ENCODE measurements around the gene RBBP9. TPM values are rescaled to one million over a fixed set of nuclear protein-coding genes. Genes with fewer than 3 reads are reported as not detected.
A peak's percentile ranks its signal among the peaks of the same experiment; 100 is the strongest.

RBBP9 gene
- total and polyA plus RNA-seq, 4 experiments from 2014 or later: 8.4 to 9.2 (median 9.0) TPM

DNA sequence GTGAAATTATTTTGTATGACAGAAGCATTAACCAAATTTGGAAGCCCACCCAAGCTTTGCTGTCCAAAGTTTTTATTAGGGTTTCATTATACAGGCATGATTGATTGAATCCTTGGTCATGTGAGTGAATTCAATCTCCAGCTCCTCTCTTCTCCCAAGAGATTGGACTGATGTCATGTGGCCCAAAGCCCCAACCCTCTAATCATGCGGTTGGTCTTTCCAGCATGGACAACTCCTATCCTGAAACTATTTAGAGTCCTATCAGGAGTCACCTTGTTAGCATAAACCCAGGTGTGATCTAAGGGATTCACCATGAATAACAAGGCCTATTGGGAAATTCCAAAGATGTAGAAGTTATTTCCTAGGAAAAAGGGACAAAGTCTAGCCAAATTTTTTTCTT lies 19.2 kb downstream of the RBBP9 start:
- ChIA-PET CTCF (ENCODE audit: partially characterized antibody) (no interaction called here), POLR2A (ENCODE audit: partially characterized antibody) (interaction anchor here (1.3 kb wide), 1 partner anchor 29 kb away, joined by 3 read pairs; no protein-coding TSS in a partner anchor)
- peak overlapping the region in 2 of 7 donors; percentile 58 to 64 for H3K27ac Mint-ChIP-seq
- Histone ChIP-seq H3K27me3 (ENCODE audit: insufficient read depth, low read length) (no peaks in the 10 kb centered on the region), H3K9me3 (ENCODE audit: control insufficient read depth in 1 of 2, low read length in 2 of 2) (no peaks in the 10 kb centered on the region), H3K4me1 (ENCODE audit: insufficient read depth, low read length) (no peaks in the 10 kb centered on the region), H3K27ac (ENCODE audit: low read depth, low read length) (no peak overlapping the region), H3K4me3 (ENCODE audit: low read length in 2 of 2) (no peak overlapping the region), H3K36me3 (ENCODE audit: insufficient read depth, low read length) (peaks cover 45% of the 10 kb centered on the region)
- no peaks in the 10 kb centered on the region for H3K9me3 Mint-ChIP-seq
- no peak overlapping the region for H3K4me3 Mint-ChIP-seq
- no peak for DNase-seq
- H3K36me3 Mint-ChIP-seq: peaks cover 46 to 73% of the 10 kb centered on the region in 2 donors
- H3K27me3 Mint-ChIP-seq: no peaks in the 10 kb centered on the region
- H3K4me1 Mint-ChIP-seq: no peaks in the 10 kb centered on the region
- intact Hi-C loops (cut with micrococcal nuclease): no loop called here

DNA sequence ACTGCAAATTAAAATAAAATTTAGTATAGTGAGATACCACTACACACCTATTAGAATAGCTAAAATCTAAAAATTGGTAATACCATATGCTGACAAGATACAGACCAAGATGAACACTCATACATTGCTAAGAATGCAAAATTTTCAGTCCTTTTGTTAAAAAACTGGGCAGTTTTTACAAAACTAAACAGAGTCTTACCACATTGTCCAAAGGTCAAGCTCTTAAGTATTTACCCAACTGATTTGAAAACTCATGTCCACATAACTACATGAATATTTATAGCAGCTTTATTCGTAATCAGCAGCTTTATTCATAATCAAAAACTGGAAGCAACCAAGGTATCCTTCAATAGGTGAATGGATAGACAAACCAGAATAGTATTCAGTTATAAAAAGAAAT lies 19.8 kb downstream of the RBBP9 start:
- Histone ChIP-seq H3K9me3 (ENCODE audit: control insufficient read depth in 1 of 2, low read length in 2 of 2) (no peaks in the 10 kb centered on the region), H3K4me3 (ENCODE audit: low read length in 2 of 2) (no peak overlapping the region), H3K4me1 (ENCODE audit: insufficient read depth, low read length) (no peaks in the 10 kb centered on the region), H3K36me3 (ENCODE audit: insufficient read depth, low read length) (peaks cover 39% of the 10 kb centered on the region), H3K27ac (ENCODE audit: low read depth, low read length) (no peak overlapping the region), H3K27me3 (ENCODE audit: insufficient read depth, low read length) (no peaks in the 10 kb centered on the region)
- H3K27me3 Mint-ChIP-seq: no peaks in the 10 kb centered on the region
- ChIA-PET CTCF (ENCODE audit: partially characterized antibody) (no interaction called here), POLR2A (ENCODE audit: partially characterized antibody) (interaction anchor here (1.3 kb wide), 1 partner anchor 30 kb away, joined by 3 read pairs; no protein-coding TSS in a partner anchor)
- H3K36me3 Mint-ChIP-seq: peaks cover 40 to 68% of the 10 kb centered on the region in 2 donors
- no peaks in the 10 kb centered on the region for H3K4me1 Mint-ChIP-seq
- intact Hi-C loops (cut with micrococcal nuclease): no loop called here
- no peak for DNase-seq
- no peak overlapping the region for H3K4me3 Mint-ChIP-seq
- no peak overlapping the region for H3K27ac Mint-ChIP-seq
- no peaks in the 10 kb centered on the region for H3K9me3 Mint-ChIP-seq

DNA sequence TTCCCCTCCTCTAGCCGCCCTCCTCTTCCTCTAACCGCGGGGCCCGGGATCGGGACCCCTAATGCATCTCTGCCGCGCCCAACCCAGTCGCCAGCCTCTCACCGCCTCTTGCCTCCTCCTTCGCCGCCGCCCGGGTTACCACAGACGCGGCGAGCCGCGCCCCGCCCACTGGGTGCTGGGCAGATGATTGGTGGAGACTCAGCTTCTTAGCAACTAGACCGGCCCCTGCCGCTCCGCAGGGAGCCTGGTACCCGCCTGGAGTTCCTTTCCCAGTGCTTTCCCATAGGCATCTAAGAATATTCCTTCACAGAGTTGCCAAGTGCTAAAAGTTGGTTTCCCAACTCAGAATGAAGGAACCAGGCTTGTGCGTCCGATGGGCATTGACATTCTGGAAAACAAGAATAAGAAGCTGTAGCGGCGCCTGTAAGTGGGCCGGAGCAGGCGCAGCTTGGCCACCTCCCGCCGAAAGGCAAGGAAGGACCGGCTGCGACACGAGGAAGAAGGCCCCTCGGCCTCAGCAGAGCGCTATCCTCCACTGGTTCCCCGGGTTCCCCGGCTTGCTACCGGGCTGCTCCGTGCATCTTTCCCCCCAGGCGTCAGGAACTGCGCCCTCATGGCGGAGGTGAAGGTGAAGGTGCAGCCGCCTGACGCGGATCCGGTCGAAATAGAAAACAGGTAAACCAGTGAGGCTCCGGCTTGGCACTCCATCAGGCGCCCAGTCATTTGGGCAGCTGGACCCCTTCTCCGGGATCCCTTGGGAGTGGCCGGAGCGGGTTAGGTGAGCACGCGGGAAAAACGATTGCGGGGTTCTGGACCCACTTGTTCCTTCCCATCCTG lies 29.9 kb downstream of the RBBP9 start, which contains the start of the genes DZANK1 and POLR3F:
Gene DZANK1, minus strand, starts transcription at position 137 of the 837 bp plus-strand sequence. CDS start 1,672 bp downstream, outside the sequence.
Gene POLR3F, plus strand, starts transcription at position 497 of the 837 bp plus-strand sequence. Its CDS starts 117 bp downstream, at position 614.
- POLR2A ChIA-PET (ENCODE audit: partially characterized antibody): interaction anchor here (0.6 to 3.6 kb wide), 18 partner anchors 8 to 1586 kb away, joined by 3 to 118 read pairs (median 6); partner anchors contain the start of genes DTD1, KAT14, PET117 and RBBP9

DNA sequence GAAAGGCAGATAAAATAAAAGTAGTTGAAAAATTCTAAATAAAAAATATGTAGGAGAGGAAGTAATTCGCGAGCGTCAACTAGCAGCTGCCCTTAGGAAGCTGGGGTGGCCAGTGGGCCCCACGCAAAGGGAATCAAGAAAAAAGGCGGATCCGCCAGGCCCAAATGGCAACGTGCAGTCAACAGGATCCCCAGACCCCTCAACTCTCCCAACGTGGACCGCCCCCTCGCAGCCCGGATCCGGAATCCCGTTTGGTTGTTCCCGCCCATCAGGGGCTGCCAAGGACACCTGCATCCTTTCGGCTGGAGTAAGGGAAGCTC lies 30.5 kb downstream of the RBBP9 start:
- H3K27ac ChIP-seq (ENCODE audit: low read depth, low read length): peak overlapping the region; percentile 78
- Mint-ChIP-seq H3K27me3 (no peaks in the 10 kb centered on the region), H3K27ac (peak overlapping the region; percentile 92 to 100 (median 99)), H3K4me1 (peaks cover 9 to 37% (median 23%) of the 10 kb centered on the region in 4 donors), H3K4me3 (peak overlapping the region; percentile 90 to 100 (median 96)), H3K9me3 (peaks cover 0 to 4% (median 0%) of the 10 kb centered on the region in 8 donors), H3K36me3 (peaks cover 6 to 19% of the 10 kb centered on the region in 2 donors)
- DNase-seq: no peak
- H3K27me3 ChIP-seq (ENCODE audit: insufficient read depth, low read length): no peaks in the 10 kb centered on the region
- ChIA-PET CTCF (ENCODE audit: partially characterized antibody) (interaction anchor here (1.1 to 1.9 kb wide), 2 partner anchors 30 to 41 kb away, joined by 4 to 12 read pairs; partner anchors contain the start of genes RBBP9 and SEC23B), POLR2A (ENCODE audit: partially characterized antibody) (interaction anchor here (1.0 to 3.6 kb wide), 15 partner anchors 9 to 1586 kb away, joined by 3 to 118 read pairs (median 7); partner anchors contain the start of genes DTD1, KAT14, PET117 and RBBP9)
- H3K4me1 ChIP-seq (ENCODE audit: insufficient read depth, low read length): peaks cover 18% of the 10 kb centered on the region
- intact Hi-C loops (cut with micrococcal nuclease): loop anchor here (2.0 kb wide), 1 partner anchor 498 kb away; the partner anchor contains the start of genes MGME1 and SNX5
- H3K4me3 ChIP-seq (ENCODE audit: low read length in 2 of 2): peak overlapping the region; percentile 94 to 99
- no peaks in the 10 kb centered on the region for H3K36me3 ChIP-seq (ENCODE audit: insufficient read depth, low read length)
- H3K9me3 ChIP-seq (ENCODE audit: control insufficient read depth in 1 of 2, low read length in 2 of 2): no peaks in the 10 kb centered on the region

More for the DNA sequence above, 29.9 kb downstream of the RBBP9 start, which contains the start of the genes DZANK1 and POLR3F:
- Mint-ChIP-seq H3K27me3 (no peaks in the 10 kb centered on the region), H3K27ac (peak within 1 kb of the TSS; percentile 92 to 100 (median 99)), H3K9me3 (peaks cover 0 to 4% (median 0%) of the 10 kb centered on the region in 8 donors), H3K4me1 (peaks cover 9 to 37% (median 23%) of the 10 kb centered on the region in 4 donors), H3K36me3 (peaks cover 6 to 19% of the 10 kb centered on the region in 2 donors), H3K4me3 (peak within 1 kb of the TSS; percentile 90 to 100 (median 96))
- Histone ChIP-seq H3K9me3 (ENCODE audit: control insufficient read depth in 1 of 2, low read length in 2 of 2) (no peaks in the 10 kb centered on the region), H3K4me3 (ENCODE audit: low read length in 2 of 2) (peak within 1 kb of the TSS; percentile 94 to 99), H3K4me1 (ENCODE audit: insufficient read depth, low read length) (peaks cover 18% of the 10 kb centered on the region), H3K27me3 (ENCODE audit: insufficient read depth, low read length) (no peaks in the 10 kb centered on the region), H3K36me3 (ENCODE audit: insufficient read depth, low read length) (no peaks in the 10 kb centered on the region), H3K27ac (ENCODE audit: low read depth, low read length) (peak within 1 kb of the TSS; percentile 78)
- intact Hi-C loops (cut with micrococcal nuclease): loop anchor here (1.0 to 2.0 kb wide), 7 partner anchors 30 to 498 kb away; partner anchors contain the start of genes DTD1, KAT14, MGME1 and PET117
- CTCF ChIA-PET (ENCODE audit: partially characterized antibody): interaction anchor here (1.1 to 1.9 kb wide), 2 partner anchors 30 to 40 kb away, joined by 4 to 12 read pairs; partner anchors contain the start of genes RBBP9 and SEC23B
- DNase-seq: peak; percentile 92 to 94 (median 93)

DNA sequence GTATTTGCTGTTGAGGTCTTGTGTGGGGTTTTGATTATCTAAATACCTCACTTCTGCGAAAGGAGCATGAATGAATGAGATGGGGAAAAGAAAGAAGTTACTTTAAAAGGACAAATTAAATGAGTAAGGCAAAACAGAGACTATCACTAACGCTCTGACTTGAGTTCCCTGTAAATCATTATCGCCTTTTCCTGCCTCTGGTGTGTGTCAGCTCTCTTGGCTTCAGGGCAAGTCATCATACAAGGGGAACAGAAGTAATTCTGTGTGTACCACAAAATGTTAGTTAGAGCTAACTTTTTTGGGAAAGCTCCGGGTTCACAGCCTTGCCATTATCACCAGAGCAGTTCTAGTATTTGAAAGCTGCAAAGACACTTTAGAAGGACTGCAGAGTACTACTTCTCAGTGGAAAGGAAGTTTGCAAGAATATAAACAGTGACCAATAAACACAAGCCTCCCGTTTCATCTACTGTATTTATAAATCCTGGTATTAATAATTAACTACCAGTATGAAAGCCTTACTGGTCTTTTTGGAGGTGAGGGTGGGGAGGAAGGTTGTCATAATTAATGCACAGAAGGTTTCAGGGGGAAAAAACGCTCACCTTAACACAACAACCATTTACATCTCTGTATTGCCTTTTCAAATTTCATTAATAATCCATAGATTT lies 31.4 kb downstream of the RBBP9 start:
- intact Hi-C loops (cut with micrococcal nuclease): loop anchor here (2.0 kb wide), 1 partner anchor 497 kb away; the partner anchor contains the start of genes MGME1 and SNX5
- Histone ChIP-seq H3K4me1 (ENCODE audit: insufficient read depth, low read length) (peaks cover 18% of the 10 kb centered on the region), H3K27me3 (ENCODE audit: insufficient read depth, low read length) (no peaks in the 10 kb centered on the region), H3K9me3 (ENCODE audit: control insufficient read depth in 1 of 2, low read length in 2 of 2) (no peaks in the 10 kb centered on the region), H3K27ac (ENCODE audit: low read depth, low read length) (no peak overlapping the region), H3K36me3 (ENCODE audit: insufficient read depth, low read length) (no peaks in the 10 kb centered on the region), H3K4me3 (ENCODE audit: low read length in 2 of 2) (no peak overlapping the region)
- peaks cover 9 to 37% (median 23%) of the 10 kb centered on the region in 4 donors for H3K4me1 Mint-ChIP-seq
- ChIA-PET POLR2A (ENCODE audit: partially characterized antibody) (interaction anchor here (1.7 to 3.6 kb wide), 5 partner anchors 10 to 328 kb away, joined by 7 to 118 read pairs (median 33); partner anchors contain the start of genes RBBP9, SEC23B and ZNF133), CTCF (ENCODE audit: partially characterized antibody) (interaction anchor here (1.1 to 1.9 kb wide), 2 partner anchors 31 to 42 kb away, joined by 4 to 12 read pairs; partner anchors contain the start of genes RBBP9 and SEC23B)
- no peaks in the 10 kb centered on the region for H3K27me3 Mint-ChIP-seq
- peak overlapping the region; percentile 92 to 100 (median 99) for H3K27ac Mint-ChIP-seq
- peaks cover 0 to 4% (median 0%) of the 10 kb centered on the region in 8 donors for H3K9me3 Mint-ChIP-seq
- DNase-seq: no peak
- peak overlapping the region in 7 of 8 donors; percentile 90 to 100 (median 95) for H3K4me3 Mint-ChIP-seq
- peaks cover 6 to 17% of the 10 kb centered on the region in 2 donors for H3K36me3 Mint-ChIP-seq

DNA sequence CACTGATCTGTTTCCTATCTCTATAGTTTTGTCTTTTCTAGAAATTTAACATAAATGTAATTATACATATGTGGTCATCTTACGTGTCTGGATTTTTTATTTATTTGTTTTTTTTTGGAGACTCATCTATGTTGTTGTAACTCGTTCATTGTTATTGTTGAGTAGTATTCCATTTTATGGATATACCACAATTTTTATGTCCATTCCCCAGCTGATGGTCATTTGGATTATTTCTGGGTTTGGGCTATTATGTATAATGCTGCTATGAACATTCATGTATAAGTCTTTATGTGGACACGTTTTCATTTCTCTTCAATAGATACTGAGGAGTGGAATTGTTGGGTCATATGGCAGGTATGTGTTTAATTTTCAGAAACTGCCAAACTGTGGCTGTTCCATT lies 40.4 kb downstream of the RBBP9 start:
- DNase-seq: no peak
- ChIA-PET CTCF (ENCODE audit: partially characterized antibody) (no interaction called here), POLR2A (ENCODE audit: partially characterized antibody) (no interaction called here)
- H3K27me3 ChIP-seq (ENCODE audit: insufficient read depth, low read length): no peaks in the 10 kb centered on the region
- intact Hi-C loops (cut with micrococcal nuclease): no loop called here
- no peaks in the 10 kb centered on the region for H3K27me3 Mint-ChIP-seq
- H3K4me1 ChIP-seq (ENCODE audit: insufficient read depth, low read length): no peaks in the 10 kb centered on the region
- H3K9me3 Mint-ChIP-seq: peaks cover 0 to 11% (median 5%) of the 10 kb centered on the region in 8 donors
- H3K27ac ChIP-seq (ENCODE audit: low read depth, low read length): no peak overlapping the region
- no peaks in the 10 kb centered on the region for H3K36me3 ChIP-seq (ENCODE audit: insufficient read depth, low read length)
- no peak overlapping the region for H3K27ac Mint-ChIP-seq
- H3K36me3 Mint-ChIP-seq: peaks cover 3 to 21% of the 10 kb centered on the region in 2 donors
- no peak overlapping the region for H3K4me3 Mint-ChIP-seq
- H3K4me1 Mint-ChIP-seq: no peaks in the 10 kb centered on the region
- H3K4me3 ChIP-seq (ENCODE audit: low read length in 2 of 2): no peak overlapping the region
- H3K9me3 ChIP-seq (ENCODE audit: control insufficient read depth in 1 of 2, low read length in 2 of 2): no peaks in the 10 kb centered on the region
